Neural cell (in vitro differentiated cells): ENCODE data around the gene GPT2. TPM values are rescaled to one million over a fixed set of nuclear protein-coding genes. Genes with fewer than 3 reads are reported as not detected.

Experiments used
- H2AFZ ChIP-seq: fragments of 200-600, 300-800 bp; sonication (generic), shearing (Covaris generic); 2 replicates; pipeline ENCODE4 v1.6.0; 2014; ENCODE audit warnings: low read depth, mild to moderate bottlenecking, antibody characterized with exemption, low read length, moderate library complexity
- H3F3A ChIP-seq: fragments of 200-600 bp; shearing (Covaris generic); 2 replicates; pipeline ENCODE4 v1.6.1; 2016; ENCODE audit warnings: mild to moderate bottlenecking, moderate library complexity, mixed read lengths, antibody characterized with exemption, low read length; ENCODE audit not compliant: insufficient read depth, poor library complexity, severe bottlenecking
- H3K27ac ChIP-seq: fragments of 200-600, 300-800 bp; sonication (generic), shearing (Covaris generic); 2 replicates; pipeline ENCODE4 v1.5.1; 2014; ENCODE audit warnings: mild to moderate bottlenecking, low read length, moderate library complexity
- H3K27me3 ChIP-seq: fragments of 300-800, 200-600 bp; sonication (generic), shearing (Covaris generic); 2 replicates; pipeline ENCODE4 v1.6.0; 2014; ENCODE audit warnings: mild to moderate bottlenecking, low read depth, low read length, moderate library complexity; ENCODE audit not compliant: insufficient read depth
- H3K36me3 ChIP-seq: fragments of 300-800, 200-600 bp; sonication (generic), shearing (Covaris generic); 2 replicates; pipeline ENCODE4 v1.5.1; 2014; ENCODE audit warnings: mild to moderate bottlenecking, antibody characterized with exemption, low read length, moderate library complexity; ENCODE audit not compliant: insufficient read depth
- H3K4me2 ChIP-seq: fragments of 300-800, 200-600 bp; sonication (generic), shearing (Covaris generic); 2 replicates; pipeline ENCODE4 v1.6.0; 2014; ENCODE audit warnings: mild to moderate bottlenecking, low read length
- H3K4me3 ChIP-seq: fragments of 300-800, 200-600 bp; sonication (generic), shearing (Covaris generic); 2 replicates; pipeline ENCODE4 v1.5.1; 2014; ENCODE audit warnings: mild to moderate bottlenecking, low read length, moderate library complexity
- H3K79me2 ChIP-seq: fragments of 200-600 bp; shearing (Covaris generic); replicated peaks from 2 replicates; pipeline ENCODE4 v1.6.0; 2014; ENCODE audit warnings: mild to moderate bottlenecking, low read length, moderate library complexity; ENCODE audit not compliant: insufficient read depth
- H3K9ac ChIP-seq: fragments of 300-800, 200-600 bp; sonication (generic), shearing (Covaris generic); 2 replicates; pipeline ENCODE4 v1.6.1; 2016; ENCODE audit warnings: mild to moderate bottlenecking, low read length, mixed read lengths
- H3K9me2 ChIP-seq: fragments of 200-600 bp; shearing (Covaris generic); 2 replicates; pipeline ENCODE4 v1.6.1; 2016; ENCODE audit warnings: mild to moderate bottlenecking, low read length, mixed read lengths; ENCODE audit not compliant: insufficient read depth
- H3K9me3 ChIP-seq: fragments of 200-600, 300-800 bp; sonication (generic), shearing (Covaris generic); 2 replicates; pipeline ENCODE4 v1.6.1; 2016; ENCODE audit warnings: mild to moderate bottlenecking, mixed run types, low read length, moderate library complexity, mixed read lengths
- H4K20me1 ChIP-seq: fragments of 200-600 bp; shearing (Covaris generic); 2 replicates; pipeline ENCODE4 v1.6.1; 2016; ENCODE audit warnings: mild to moderate bottlenecking, mixed run types; ENCODE audit not compliant: insufficient read depth
- EZH2 ChIP-seq: fragments of 200-600, 300-800 bp; shearing (Covaris generic), sonication (generic); IDR thresholded peaks from 2 replicates; pipeline ENCODE4 v1.6.1; 2014; ENCODE audit warnings: antibody characterized with exemption, low read length, borderline replicate concordance, mild to moderate bottlenecking; ENCODE audit not compliant: insufficient read depth, poor library complexity, severe bottlenecking
- MXI1 ChIP-seq: fragments of 450-650 bp; conservative IDR thresholded peaks from 2 replicates; pipeline ENCODE4 v1.6.1; 2014; ENCODE audit warnings: antibody characterized with exemption, mild to moderate bottlenecking; ENCODE audit not compliant: poor library complexity, severe bottlenecking
- RAD21 ChIP-seq: fragments of 450-650 bp; conservative IDR thresholded peaks from 2 replicates; pipeline ENCODE4 v1.6.1; 2014; ENCODE audit warnings: antibody characterized with exemption, mild to moderate bottlenecking, moderate library complexity
- SMC3 ChIP-seq: fragments of 450-650 bp; conservative IDR thresholded peaks from 2 replicates; pipeline ENCODE4 v1.6.1; 2014; ENCODE audit warnings: antibody characterized with exemption, mild to moderate bottlenecking, moderate library complexity; ENCODE audit not compliant: poor library complexity
- TAF1 ChIP-seq: IDR thresholded peaks from 2 replicates; pipeline ENCODE4 v1.6.1; 2012; ENCODE audit warnings: low read depth
- polyA plus RNA-seq: library from polyadenylated mRNA; depleted of rRNA; stranded (reverse); fragments of >200 nt; gene quantifications from 2 replicates; pipeline ENCODE4 v1.2.3, GENCODE V29; 2014
- TF ChIP-seq, protein P1 (sequence below): fragments of 450-650 bp; IDR thresholded peaks from 2 replicates; pipeline ENCODE4 v1.5.1; 2014; ENCODE audit warnings: antibody characterized with exemption, mild to moderate bottlenecking, moderate library complexity; ENCODE audit not compliant: poor library complexity, severe bottlenecking
- TF ChIP-seq, protein P2 (sequence below): IDR thresholded peaks from 2 replicates; pipeline ENCODE4 v1.6.1; 2012; ENCODE audit warnings: borderline replicate concordance

GPT2 gene
- polyA plus RNA-seq, 1 donor from 2014 or later, result 23.9 TPM

DNA sequence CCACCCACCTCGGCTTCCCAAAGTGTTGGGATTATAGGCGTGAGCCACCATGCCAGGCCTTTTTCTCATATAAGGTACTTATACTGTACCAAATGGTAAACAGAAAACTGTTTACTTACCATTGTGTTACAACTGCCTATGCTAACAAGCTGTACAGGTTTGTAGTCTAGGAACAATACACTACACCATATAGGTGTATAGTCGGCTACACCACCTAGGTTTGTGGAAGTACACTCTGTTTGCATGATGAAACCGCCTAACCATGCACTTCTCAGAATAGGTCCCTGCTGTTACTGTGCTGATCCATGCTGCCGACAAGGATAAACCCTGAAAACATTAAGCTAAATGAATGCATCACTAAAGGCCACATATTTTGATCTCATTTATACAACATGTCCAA lies 70.4 kb downstream of the GPT2 start:
- no peaks in the 10 kb centered on the region for H3K9me2 ChIP-seq
- no peaks in the 10 kb centered on the region for H3K36me3 ChIP-seq
- no peaks in the 10 kb centered on the region for H3K27me3 ChIP-seq
- H2AFZ ChIP-seq, result no peak overlapping the region
- H3K9me3 ChIP-seq, result no peaks in the 10 kb centered on the region
- H3K4me2 ChIP-seq, result no peak overlapping the region
- H3K4me3 ChIP-seq, result no peak overlapping the region
- H3F3A ChIP-seq, result no peaks in the 10 kb centered on the region
- TF ChIP-seq TAF1 (no peak), MXI1 (no peak), SMC3 (no peak)
- TF ChIP-seq, protein P1, sequence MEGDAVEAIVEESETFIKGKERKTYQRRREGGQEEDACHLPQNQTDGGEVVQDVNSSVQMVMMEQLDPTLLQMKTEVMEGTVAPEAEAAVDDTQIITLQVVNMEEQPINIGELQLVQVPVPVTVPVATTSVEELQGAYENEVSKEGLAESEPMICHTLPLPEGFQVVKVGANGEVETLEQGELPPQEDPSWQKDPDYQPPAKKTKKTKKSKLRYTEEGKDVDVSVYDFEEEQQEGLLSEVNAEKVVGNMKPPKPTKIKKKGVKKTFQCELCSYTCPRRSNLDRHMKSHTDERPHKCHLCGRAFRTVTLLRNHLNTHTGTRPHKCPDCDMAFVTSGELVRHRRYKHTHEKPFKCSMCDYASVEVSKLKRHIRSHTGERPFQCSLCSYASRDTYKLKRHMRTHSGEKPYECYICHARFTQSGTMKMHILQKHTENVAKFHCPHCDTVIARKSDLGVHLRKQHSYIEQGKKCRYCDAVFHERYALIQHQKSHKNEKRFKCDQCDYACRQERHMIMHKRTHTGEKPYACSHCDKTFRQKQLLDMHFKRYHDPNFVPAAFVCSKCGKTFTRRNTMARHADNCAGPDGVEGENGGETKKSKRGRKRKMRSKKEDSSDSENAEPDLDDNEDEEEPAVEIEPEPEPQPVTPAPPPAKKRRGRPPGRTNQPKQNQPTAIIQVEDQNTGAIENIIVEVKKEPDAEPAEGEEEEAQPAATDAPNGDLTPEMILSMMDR, result no peak
- TF ChIP-seq, protein P2, sequence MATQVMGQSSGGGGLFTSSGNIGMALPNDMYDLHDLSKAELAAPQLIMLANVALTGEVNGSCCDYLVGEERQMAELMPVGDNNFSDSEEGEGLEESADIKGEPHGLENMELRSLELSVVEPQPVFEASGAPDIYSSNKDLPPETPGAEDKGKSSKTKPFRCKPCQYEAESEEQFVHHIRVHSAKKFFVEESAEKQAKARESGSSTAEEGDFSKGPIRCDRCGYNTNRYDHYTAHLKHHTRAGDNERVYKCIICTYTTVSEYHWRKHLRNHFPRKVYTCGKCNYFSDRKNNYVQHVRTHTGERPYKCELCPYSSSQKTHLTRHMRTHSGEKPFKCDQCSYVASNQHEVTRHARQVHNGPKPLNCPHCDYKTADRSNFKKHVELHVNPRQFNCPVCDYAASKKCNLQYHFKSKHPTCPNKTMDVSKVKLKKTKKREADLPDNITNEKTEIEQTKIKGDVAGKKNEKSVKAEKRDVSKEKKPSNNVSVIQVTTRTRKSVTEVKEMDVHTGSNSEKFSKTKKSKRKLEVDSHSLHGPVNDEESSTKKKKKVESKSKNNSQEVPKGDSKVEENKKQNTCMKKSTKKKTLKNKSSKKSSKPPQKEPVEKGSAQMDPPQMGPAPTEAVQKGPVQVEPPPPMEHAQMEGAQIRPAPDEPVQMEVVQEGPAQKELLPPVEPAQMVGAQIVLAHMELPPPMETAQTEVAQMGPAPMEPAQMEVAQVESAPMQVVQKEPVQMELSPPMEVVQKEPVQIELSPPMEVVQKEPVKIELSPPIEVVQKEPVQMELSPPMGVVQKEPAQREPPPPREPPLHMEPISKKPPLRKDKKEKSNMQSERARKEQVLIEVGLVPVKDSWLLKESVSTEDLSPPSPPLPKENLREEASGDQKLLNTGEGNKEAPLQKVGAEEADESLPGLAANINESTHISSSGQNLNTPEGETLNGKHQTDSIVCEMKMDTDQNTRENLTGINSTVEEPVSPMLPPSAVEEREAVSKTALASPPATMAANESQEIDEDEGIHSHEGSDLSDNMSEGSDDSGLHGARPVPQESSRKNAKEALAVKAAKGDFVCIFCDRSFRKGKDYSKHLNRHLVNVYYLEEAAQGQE, result no peak
- H4K20me1 ChIP-seq, result no peaks in the 10 kb centered on the region
- H3K9ac ChIP-seq, result no peak overlapping the region
- no peaks in the 10 kb centered on the region for H3K79me2 ChIP-seq
- H3K27ac ChIP-seq, result no peak overlapping the region

GRCh38 chr16:46961373-46962353 lies 77.5 kb downstream of the GPT2 start:
- H2AFZ ChIP-seq, result no peak overlapping the region
- H3K9me3 ChIP-seq, result no peaks in the 10 kb centered on the region
- no peaks in the 10 kb centered on the region for H3K79me2 ChIP-seq
- no peaks in the 10 kb centered on the region for H3F3A ChIP-seq
- no peak overlapping the region for H3K4me2 ChIP-seq
- H3K9me2 ChIP-seq, result no peaks in the 10 kb centered on the region
- H3K4me3 ChIP-seq, result no peak overlapping the region
- H3K36me3 ChIP-seq, result peaks cover 3% of the 10 kb centered on the region
- no peak overlapping the region for H3K27ac ChIP-seq
- H4K20me1 ChIP-seq, result no peaks in the 10 kb centered on the region
- no peak overlapping the region for H3K9ac ChIP-seq
- TF ChIP-seq, protein P1, result no peak
- no peak for TF ChIP-seq EZH2
- no peak for TF ChIP-seq RAD21
- no peak for TF ChIP-seq SMC3
- TF ChIP-seq, protein P2, result no peak
- H3K27me3 ChIP-seq, result no peaks in the 10 kb centered on the region
